HCT116 (cell line): ENCODE data around the gene INO80C. TPM values are rescaled to one million over a fixed set of nuclear protein-coding genes. Genes with fewer than 3 reads are reported as not detected.
A peak's percentile ranks its signal among the peaks of the same experiment; 100 is the strongest.

ENCODE experiments used
- ATAC-seq: fragments of 200-7000 bp; cut with Tn5 transposase; 2 replicates; pipeline ENCODE4 v1.9.1; 2020; ENCODE audit warnings: mild to moderate bottlenecking, moderate library complexity
- BruUV-seq: library from RNA; stranded (reverse); fragments of 400-500 nt; replicated peaks from 2 replicates; lab custom pipeline; 2021; lab: Mats Ljungman, UMichigan
- CTCF ChIA-PET: fragments of 300-600 bp; sonication (Branson Sonifier 250); formaldehyde crosslinking; loops from one replicate; lab custom pipeline; 2021; ENCODE audit warnings: antibody characterized with exemption; lab: Charles Lee
- POLR2A ChIA-PET: fragments of 300-600, 350-600 bp; sonication (Branson Sonifier 250); formaldehyde crosslinking; loops from one replicate; lab custom pipeline; 2021; ENCODE audit warnings: antibody characterized with exemption; lab: Charles Lee
- RAD21 ChIA-PET, 2 experiments: fragments of 300-600 bp; sonication (Branson Sonifier 250); formaldehyde crosslinking; loops; one replicate each; lab custom pipeline; 2023; ENCODE audit warnings: low total read pairs in 2 of 2; ENCODE audit not compliant: uncharacterized antibody in 2 of 2, unreplicated experiment in 2 of 2, low non-redundant PET in 1 of 2; lab: Charles Lee
- DNase-seq: peaks from one replicate; pipeline ENCODE4 v3.0.0-alpha.2; 2010; ENCODE audit warnings: low read depth, low spot score
- H2AFZ ChIP-seq: fragments of 200-600 bp; shearing (Covaris generic), sonication (generic); 2 replicates; pipeline ENCODE4 v1.6.1; 2017; ENCODE audit warnings: low read depth, mixed run types, mixed read lengths, antibody characterized with exemption, low read length; ENCODE audit not compliant: poor library complexity, severe bottlenecking
- H3K27ac ChIP-seq: 2 replicates; pipeline ENCODE4 v1.5.1; 2012; ENCODE audit warnings: low read depth, low read length
- H3K27me3 ChIP-seq: fragments of 200-600 bp; sonication (generic); 2 replicates; pipeline ENCODE4 v1.6.1; 2016; ENCODE audit warnings: mixed run types, low read length, mixed read lengths; ENCODE audit not compliant: insufficient read depth
- H3K36me3 ChIP-seq, 2 experiments: fragments of 200-500 bp in 1 of 2; fragments of 200-600 bp in 1 of 2; sonication (Bioruptor generic) in 1 of 2; sonication (generic) in 1 of 2; 2 replicates each; pipeline versions ENCODE4 v1.5.1 to v1.6.1; 2014 to 2016; ENCODE audit warnings: low read length in 2 of 2, inconsistent platforms in 1 of 2, mixed read lengths in 1 of 2, mixed run types in 1 of 2; ENCODE audit not compliant: insufficient read depth in 2 of 2, control insufficient read depth in 1 of 2
- H3K4me1 ChIP-seq, 2 experiments: fragments of 200-600 bp in 1 of 2; sonication (generic) in 1 of 2; 2 replicates each; pipeline versions ENCODE4 v1.5.1 to v1.6.1; 2012 to 2017; ENCODE audit warnings: low read length in 2 of 2, inconsistent platforms in 1 of 2, mild to moderate bottlenecking in 1 of 2, mixed read lengths in 1 of 2, mixed run types in 1 of 2, moderate library complexity in 1 of 2; ENCODE audit not compliant: insufficient read depth in 2 of 2, control insufficient read depth in 1 of 2
- H3K4me2 ChIP-seq: fragments of 200-600 bp; sonication (generic); 2 replicates; pipeline ENCODE4 v1.6.1; 2017; ENCODE audit warnings: mixed run types, low read length, mixed read lengths
- H3K4me3 ChIP-seq, 2 experiments: fragments of 200-600 bp in 1 of 2; sonication (generic) in 1 of 2; replicated peaks in 1 of 2; 2 replicates each; pipeline ENCODE4 v1.5.1; 2011 to 2016; ENCODE audit warnings: low read length in 2 of 2, control low read depth in 1 of 2, low read depth in 1 of 2, mild to moderate bottlenecking in 1 of 2, mixed read lengths in 1 of 2, mixed run types in 1 of 2
- H3K79me2 ChIP-seq: fragments of 200-600 bp; sonication (generic); 2 replicates; pipeline ENCODE4 v1.6.1; 2017; ENCODE audit warnings: mild to moderate bottlenecking, mixed run types, low read length, moderate library complexity, mixed read lengths; ENCODE audit not compliant: insufficient read depth
- H3K9ac ChIP-seq: fragments of 200-600 bp; sonication (generic); 2 replicates; pipeline ENCODE4 v1.6.1; 2016; ENCODE audit warnings: low read length, mixed read lengths
- H3K9me2 ChIP-seq: fragments of 200-600 bp; sonication (generic), shearing (Covaris generic); 2 replicates; pipeline ENCODE4 v1.6.1; 2017; ENCODE audit warnings: mixed run types, mild to moderate bottlenecking, moderate library complexity; ENCODE audit not compliant: insufficient read depth
- H3K9me3 ChIP-seq, 2 experiments: fragments of 200-500 bp in 1 of 2; fragments of 200-600 bp in 1 of 2; sonication (Bioruptor generic) in 1 of 2; sonication (generic) in 1 of 2; 2 replicates each; pipeline ENCODE4 v1.6.1; 2014 to 2017; ENCODE audit warnings: low read length in 2 of 2, mixed read lengths in 2 of 2, inconsistent platforms in 1 of 2, low read depth in 1 of 2, mild to moderate bottlenecking in 1 of 2, mixed run types in 1 of 2, moderate library complexity in 1 of 2; ENCODE audit not compliant: control insufficient read depth in 1 of 2, insufficient read depth in 1 of 2
- H4K20me1 ChIP-seq: fragments of 200-600 bp; sonication (generic), shearing (Covaris generic); 2 replicates; pipeline ENCODE4 v1.6.1; 2017; ENCODE audit warnings: mixed run types, mild to moderate bottlenecking, moderate library complexity; ENCODE audit not compliant: insufficient read depth
- CBX3 ChIP-seq: IDR thresholded peaks from 2 replicates; pipeline ENCODE4 v1.6.1; 2012; ENCODE audit warnings: low read depth
- CEBPB ChIP-seq: IDR thresholded peaks from 2 replicates; pipeline ENCODE4 v1.6.1; 2012; ENCODE audit warnings: low read depth
- CTCF ChIP-seq, 3 experiments: fragments of 200-600 bp in 1 of 3; sonication (generic) in 1 of 3; IDR thresholded peaks in 2 of 3; conservative IDR thresholded peaks in 1 of 3; 2 replicates each; pipeline ENCODE4 v1.5.1; 2012 to 2017; ENCODE audit warnings: low read depth in 2 of 3, low read length in 2 of 3, antibody characterized with exemption in 1 of 3, borderline replicate concordance in 1 of 3, control low read depth in 1 of 3, mild to moderate bottlenecking in 1 of 3, mixed read lengths in 1 of 3, mixed run types in 1 of 3, moderate library complexity in 1 of 3; ENCODE audit not compliant: insufficient read depth in 1 of 3
- EGR1 ChIP-seq: IDR thresholded peaks from 2 replicates; pipeline ENCODE4 v1.6.1; 2012; ENCODE audit warnings: low read depth
- ELF1 ChIP-seq: IDR thresholded peaks from 2 replicates; pipeline ENCODE4 v1.6.1; 2012; ENCODE audit warnings: low read depth, borderline replicate concordance
- EZH2 ChIP-seq: fragments of 200-600 bp; sonication (generic); IDR thresholded peaks from 2 replicates; pipeline ENCODE4 v1.6.1; 2017; ENCODE audit warnings: antibody characterized with exemption, mixed run types
- FOSL1 ChIP-seq: IDR thresholded peaks from 2 replicates; pipeline ENCODE4 v1.6.1; 2012; ENCODE audit warnings: low read depth
- POLR2A ChIP-seq: IDR thresholded peaks from 2 replicates; pipeline ENCODE4 v1.7.0; 2011; ENCODE audit warnings: borderline replicate concordance; ENCODE audit not compliant: insufficient read depth, insufficient read length; ENCODE audit errors: extremely low read depth
- RAD21 ChIP-seq: IDR thresholded peaks from 2 replicates; pipeline ENCODE4 v1.6.1; 2012; ENCODE audit warnings: low read depth, mild to moderate bottlenecking
- SIN3A ChIP-seq: IDR thresholded peaks from 2 replicates; pipeline ENCODE4 v1.6.1; 2012; ENCODE audit warnings: low read depth
- SP1 ChIP-seq: IDR thresholded peaks from 2 replicates; pipeline ENCODE4 v1.6.1; 2012; ENCODE audit warnings: low read depth
- SRF ChIP-seq: IDR thresholded peaks from 2 replicates; pipeline ENCODE4 v1.6.1; 2012; ENCODE audit warnings: low read depth
- TCF7L2 ChIP-seq: IDR thresholded peaks from 2 replicates; pipeline ENCODE4 v1.7.0; 2011; ENCODE audit warnings: borderline replicate concordance, inconsistent platforms; ENCODE audit not compliant: insufficient read depth, insufficient read length; ENCODE audit errors: extremely low read depth
- YY1 ChIP-seq: IDR thresholded peaks from 2 replicates; pipeline ENCODE4 v1.6.1; 2011; ENCODE audit warnings: low read length, low read depth, moderate library complexity, mild to moderate bottlenecking; ENCODE audit not compliant: insufficient replicate concordance; ENCODE audit errors: extremely low read depth
- ZBTB33 ChIP-seq: IDR thresholded peaks from 2 replicates; pipeline ENCODE4 v1.6.1; 2011; ENCODE audit warnings: mild to moderate bottlenecking, low read length, moderate library complexity; ENCODE audit not compliant: insufficient replicate concordance; ENCODE audit errors: extremely low read depth
- ZNF274 ChIP-seq: fragments of 200-500 bp; sonication (Bioruptor generic); IDR thresholded peaks from 2 replicates; pipeline ENCODE4 v1.6.1; 2014; ENCODE audit warnings: mild to moderate bottlenecking, low read depth, low read length, inconsistent platforms
- intact Hi-C: fragments of 100-400 bp; cut with micrococcal nuclease; formaldehyde crosslinking; loops from 2 replicates; pipeline ENCODE4 v1.10.0; 2022
- total RNA-seq: library from RNA; stranded (reverse); gene quantifications from one replicate; pipeline ENCODE4 v1.2.1, GENCODE V29; 2021; ENCODE audit not compliant: unreplicated experiment
- TF ChIP-seq, protein P1 (sequence below): IDR thresholded peaks from 2 replicates; pipeline ENCODE4 v1.6.1; 2012
- TF ChIP-seq, protein P2 (sequence below): IDR thresholded peaks from 2 replicates; pipeline ENCODE4 v1.6.1; 2012

The INO80C gene
- total RNA-seq, 1 experiment from 2014 or later, result 30.7 TPM

DNA sequence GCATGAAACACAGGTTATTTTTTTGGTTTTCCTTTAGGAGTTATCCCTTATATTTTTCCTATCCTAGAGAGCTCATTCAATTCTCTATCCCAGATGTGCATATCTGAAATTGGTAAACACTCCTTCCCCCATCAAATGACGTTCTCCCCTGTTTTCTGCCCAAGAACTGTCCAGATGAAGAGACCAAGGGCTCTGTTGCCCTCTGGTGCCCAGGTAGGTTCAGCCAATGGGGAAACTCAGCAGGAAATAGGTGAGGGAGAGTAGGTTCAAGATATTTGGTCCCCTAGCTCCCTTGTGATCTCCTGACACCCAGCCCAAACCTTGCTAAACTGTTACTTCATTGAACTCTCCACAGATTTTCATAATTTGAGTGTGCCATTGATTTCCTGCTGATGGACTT, 14.1 kb upstream of the INO80C start:
- DNase-seq, result peak; percentile 6
- Histone ChIP-seq H3K9me3 (no peaks in the 10 kb centered on the region), H2AFZ (no peak overlapping the region), H3K27me3 (no peaks in the 10 kb centered on the region), H3K79me2 (no peaks in the 10 kb centered on the region), H4K20me1 (no peaks in the 10 kb centered on the region), H3K4me2 (no peak overlapping the region), H3K4me3 (no peak overlapping the region), H3K27ac (no peak overlapping the region), H3K4me1 (peaks cover 16 to 38% of the 10 kb centered on the region in 2 experiments; a peak in 3 of 4 replicates), H3K9ac (no peak overlapping the region), H3K9me2 (no peaks in the 10 kb centered on the region), H3K36me3 (no peaks in the 10 kb centered on the region)
- intact Hi-C loops, result loop anchor here (5.0 kb wide), 1 partner anchor 105 kb away; no protein-coding TSS in a partner anchor
- RAD21 ChIA-PET, result no interaction called here
- TF ChIP-seq SIN3A (no peak), TCF7L2 (no peak), EGR1 (no peak), CTCF (IDR thresholded peaks at IDR 0.05 in 2 of 3, conservative IDR thresholded peaks at IDR 0.05 in 1 of 3; ENCODE audit: borderline replicate concordance in 1 of 3, insufficient read depth in 1 of 3, low read depth in 2 of 3, low read length in 2 of 3) (peak; percentile 33 to 59 (median 45); a peak in 4 of 6 replicates), ELF1 (no peak), FOSL1 (no peak), CEBPB (no peak), ZBTB33 (no peak), EZH2 (no peak), SP1 (no peak), YY1 (no peak), ZNF274 (no peak), RAD21 (peak; percentile 74), SRF (no peak), POLR2A (no peak), CBX3 (no peak)
- TF ChIP-seq, protein P1, sequence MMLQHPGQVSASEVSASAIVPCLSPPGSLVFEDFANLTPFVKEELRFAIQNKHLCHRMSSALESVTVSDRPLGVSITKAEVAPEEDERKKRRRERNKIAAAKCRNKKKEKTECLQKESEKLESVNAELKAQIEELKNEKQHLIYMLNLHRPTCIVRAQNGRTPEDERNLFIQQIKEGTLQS, result no peak
- TF ChIP-seq, protein P2, sequence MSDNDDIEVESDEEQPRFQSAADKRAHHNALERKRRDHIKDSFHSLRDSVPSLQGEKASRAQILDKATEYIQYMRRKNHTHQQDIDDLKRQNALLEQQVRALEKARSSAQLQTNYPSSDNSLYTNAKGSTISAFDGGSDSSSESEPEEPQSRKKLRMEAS, result no peak
- POLR2A ChIA-PET, result no interaction called here
- CTCF ChIA-PET, result interaction anchor here (1.5 kb wide), 1 partner anchor 104 kb away, joined by 7 read pairs; no protein-coding TSS in a partner anchor
- BruUV-seq, result no TSS peak
- no peak for ATAC-seq
